Lower leg skin (tissue), 4 donors: ENCODE results near the gene GTSE1. TPM values are rescaled to one million over a fixed set of nuclear protein-coding genes. Genes with fewer than 3 reads are reported as not detected.

Experiments used
- DNase-seq, 2 donors: peaks; one replicate each; pipeline ENCODE4 v3.0.0-alpha.2; 2019; ENCODE audit warnings: low spot score in 2 of 2
- H3K4me3 ChIP-seq: fragments of 200-600 bp; sonication (generic); 2 replicates; pipeline ENCODE4 v1.5.1; 2017; ENCODE audit warnings: mild to moderate bottlenecking, low read depth; ENCODE audit not compliant: poor library complexity, severe bottlenecking
- POLR2A ChIP-seq, 2 donors: fragments of 450-650 bp; IDR thresholded peaks; one replicate each; pipeline ENCODE4 v1.6.1; 2016 to 2017; ENCODE audit warnings: antibody characterized with exemption in 2 of 2, mild to moderate bottlenecking in 1 of 2, moderate library complexity in 1 of 2
- WGBS, 2 donors: methylation state at CpG; one replicate each; pipeline ENCODE4 v1.1.5; 2018; 5-methylcytosine and 5-hydroxymethylcytosine counted together
- intact Hi-C: fragments of 100-400 bp; cut with DNase I; formaldehyde crosslinking; loops from one replicate; pipeline ENCODE4 v1.15.0; 2023; ENCODE audit warnings: low total_unique reads
- total RNA-seq, 4 donors: library from RNA; depleted of rRNA; stranded (reverse); fragments of >200 nt; gene quantifications; one replicate each; pipeline ENCODE4 v1.1.0, GENCODE V29; 2016
- TF ChIP-seq, protein P1 (sequence below), 3 donors: fragments of 450-650 bp; IDR thresholded peaks; one replicate each; pipeline ENCODE4 v1.5.1; 2016; ENCODE audit warnings: antibody characterized with exemption in 3 of 3, mild to moderate bottlenecking in 3 of 3, moderate library complexity in 2 of 3

GTSE1 gene
- total RNA-seq, 4 donors from 2014 or later, result 0.44 to 1.5 (median 0.91) TPM

DNA sequence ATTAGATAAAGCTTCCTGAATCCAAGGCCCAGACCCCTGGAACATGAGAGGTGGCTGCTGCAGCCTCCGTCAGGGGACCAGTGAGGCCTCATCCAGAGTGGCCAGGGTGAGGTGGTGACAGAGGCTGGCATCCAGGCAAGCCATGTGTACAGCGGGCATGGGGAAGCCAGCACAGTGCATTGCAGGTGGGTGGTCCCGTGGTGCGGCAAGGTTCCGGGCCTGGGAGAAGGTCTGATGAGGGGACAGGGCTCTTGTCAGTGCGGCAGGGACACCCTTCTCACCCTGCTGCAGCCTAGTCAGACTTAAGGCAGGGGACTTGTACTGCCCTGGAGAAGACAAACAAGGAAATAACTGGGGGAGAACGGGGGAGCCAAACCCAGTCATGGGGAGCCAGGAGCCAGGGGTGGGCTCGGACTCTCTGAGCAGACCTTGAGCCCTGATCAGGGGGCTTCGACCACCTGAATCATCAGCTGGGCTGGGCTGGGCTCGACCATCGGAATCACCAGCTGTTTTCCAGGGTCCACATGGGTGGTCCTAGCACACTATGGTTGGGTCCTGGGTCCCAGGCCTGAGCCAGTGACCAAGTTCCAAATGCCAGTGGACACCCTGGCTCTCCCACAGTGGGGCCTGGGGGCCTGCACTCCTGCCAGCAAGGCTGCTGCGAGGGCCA, 23.8 kb upstream of the GTSE1 start:
- intact Hi-C loops, result no loop called here
- peak in 1 of 2 donors; percentile 82 for DNase-seq
- H3K4me3 ChIP-seq, result no peak overlapping the region
- TF ChIP-seq, protein P1, sequence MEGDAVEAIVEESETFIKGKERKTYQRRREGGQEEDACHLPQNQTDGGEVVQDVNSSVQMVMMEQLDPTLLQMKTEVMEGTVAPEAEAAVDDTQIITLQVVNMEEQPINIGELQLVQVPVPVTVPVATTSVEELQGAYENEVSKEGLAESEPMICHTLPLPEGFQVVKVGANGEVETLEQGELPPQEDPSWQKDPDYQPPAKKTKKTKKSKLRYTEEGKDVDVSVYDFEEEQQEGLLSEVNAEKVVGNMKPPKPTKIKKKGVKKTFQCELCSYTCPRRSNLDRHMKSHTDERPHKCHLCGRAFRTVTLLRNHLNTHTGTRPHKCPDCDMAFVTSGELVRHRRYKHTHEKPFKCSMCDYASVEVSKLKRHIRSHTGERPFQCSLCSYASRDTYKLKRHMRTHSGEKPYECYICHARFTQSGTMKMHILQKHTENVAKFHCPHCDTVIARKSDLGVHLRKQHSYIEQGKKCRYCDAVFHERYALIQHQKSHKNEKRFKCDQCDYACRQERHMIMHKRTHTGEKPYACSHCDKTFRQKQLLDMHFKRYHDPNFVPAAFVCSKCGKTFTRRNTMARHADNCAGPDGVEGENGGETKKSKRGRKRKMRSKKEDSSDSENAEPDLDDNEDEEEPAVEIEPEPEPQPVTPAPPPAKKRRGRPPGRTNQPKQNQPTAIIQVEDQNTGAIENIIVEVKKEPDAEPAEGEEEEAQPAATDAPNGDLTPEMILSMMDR (IDR thresholded peaks at IDR 0.05), result no peak
- no peak for TF ChIP-seq POLR2A (IDR thresholded peaks at IDR 0.05)
- WGBS, 2 donors, result 94 to 99% methylated on average over 11 to 12 of the region's 12 CpGs

DNA sequence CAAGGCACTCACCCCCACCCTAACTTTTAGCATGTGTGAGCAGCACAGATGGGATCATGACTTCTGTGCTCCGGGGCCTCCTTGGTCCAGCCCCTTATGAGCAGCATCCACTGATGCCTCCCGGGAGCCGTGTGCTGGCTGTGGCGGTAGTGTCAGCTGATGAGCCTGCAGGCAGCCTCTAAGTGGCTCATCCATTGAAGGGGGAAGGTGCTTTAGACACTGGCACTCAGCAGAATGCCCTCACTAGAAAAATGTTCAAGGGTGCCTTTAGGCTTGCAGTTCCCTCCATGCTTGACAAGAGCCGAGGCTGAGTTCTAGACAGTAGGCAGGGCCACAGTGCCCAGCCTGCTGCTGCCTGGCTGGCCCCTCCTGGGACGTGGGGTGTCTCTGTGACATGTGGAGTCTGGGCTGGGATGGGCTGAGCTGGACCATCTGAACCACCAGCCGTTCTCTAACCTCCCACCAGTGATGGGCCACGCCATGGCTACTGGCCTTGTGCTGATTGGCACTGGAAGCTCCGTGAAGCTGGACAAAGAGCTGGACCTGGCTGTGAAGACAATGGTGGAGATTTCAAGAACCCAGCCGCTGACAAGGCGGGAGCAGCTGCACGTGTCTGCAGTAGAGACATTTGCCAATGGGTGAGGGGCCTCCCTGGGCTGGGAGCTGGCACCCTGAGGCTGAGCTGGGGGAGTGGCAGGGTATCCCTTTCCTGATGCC, 23.1 kb upstream of the GTSE1 start:
- TF ChIP-seq POLR2A (IDR thresholded peaks at IDR 0.05), result no peak
- TF ChIP-seq, protein P1 (IDR thresholded peaks at IDR 0.05), result no peak
- 83 to 90% methylated on average over 8 to 12 of the region's 12 CpGs for WGBS, 2 donors
- DNase-seq, result peak in 1 of 2 donors; percentile 82
- no peak overlapping the region for H3K4me3 ChIP-seq
- intact Hi-C loops, result no loop called here

DNA sequence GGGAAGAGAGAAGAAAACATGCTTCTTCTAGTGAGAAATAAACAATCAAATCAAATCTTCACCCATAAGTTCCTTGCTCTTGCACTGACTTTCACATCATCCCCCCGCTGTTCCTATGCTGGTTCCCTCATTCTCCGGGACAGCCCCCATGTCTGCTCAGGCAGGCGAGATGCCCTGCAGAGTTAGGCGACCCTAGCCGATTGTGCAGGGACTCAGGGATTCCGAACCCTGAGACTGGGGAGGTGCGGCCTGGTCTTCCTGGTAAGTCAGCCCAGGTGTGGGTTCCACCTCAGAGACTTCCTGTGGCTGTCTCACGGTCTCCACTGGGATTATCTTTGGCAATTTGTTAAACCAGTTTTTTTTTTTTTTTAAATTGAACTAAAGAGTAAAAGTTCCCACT, 22.3 kb upstream of the GTSE1 start:
- no peak for DNase-seq
- 94% methylated on average over 8 of the region's 8 CpGs for WGBS, 2 donors
- TF ChIP-seq, protein P1 (IDR thresholded peaks at IDR 0.05), result no peak
- no peak for TF ChIP-seq POLR2A (IDR thresholded peaks at IDR 0.05)
- no peak overlapping the region for H3K4me3 ChIP-seq
- intact Hi-C loops, result no loop called here

DNA sequence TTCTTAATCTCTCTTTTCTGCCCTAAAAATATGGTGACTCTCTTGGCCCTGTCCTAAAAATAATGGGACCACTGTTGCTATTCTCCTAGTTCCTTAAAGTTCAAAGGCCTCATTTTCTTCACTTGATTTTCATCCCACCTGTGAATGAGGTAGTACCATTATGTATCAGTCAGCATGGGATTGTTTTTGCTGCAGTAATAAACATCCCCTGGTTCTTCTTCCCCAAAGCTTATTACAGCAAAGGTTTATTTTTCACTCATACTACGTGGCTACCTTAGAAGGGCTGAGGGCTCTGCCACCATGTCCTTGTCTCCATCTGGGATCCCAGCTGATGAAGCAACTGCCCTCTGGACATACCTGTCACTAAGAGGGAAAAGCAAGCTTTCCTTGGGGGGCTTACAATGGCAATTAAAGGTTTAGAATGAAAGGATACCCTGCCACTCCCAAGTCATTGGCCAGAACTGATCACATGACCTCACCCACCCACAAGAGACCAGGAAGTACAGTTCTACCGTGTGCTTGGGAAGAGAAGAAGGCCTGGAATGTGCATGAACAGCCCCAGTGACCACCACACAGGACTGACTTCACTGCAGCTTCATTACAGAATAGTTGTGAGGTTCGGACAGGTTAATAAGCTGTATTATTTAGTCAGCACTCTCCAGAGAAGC, 21.1 kb upstream of the GTSE1 start:
- no peak for TF ChIP-seq POLR2A (IDR thresholded peaks at IDR 0.05)
- TF ChIP-seq, protein P1 (IDR thresholded peaks at IDR 0.05), result no peak
- H3K4me3 ChIP-seq, result no peak overlapping the region
- no peak for DNase-seq
- 76 to 78% methylated on average over 3 of the region's 3 CpGs for WGBS, 2 donors
- intact Hi-C loops, result no loop called here

DNA sequence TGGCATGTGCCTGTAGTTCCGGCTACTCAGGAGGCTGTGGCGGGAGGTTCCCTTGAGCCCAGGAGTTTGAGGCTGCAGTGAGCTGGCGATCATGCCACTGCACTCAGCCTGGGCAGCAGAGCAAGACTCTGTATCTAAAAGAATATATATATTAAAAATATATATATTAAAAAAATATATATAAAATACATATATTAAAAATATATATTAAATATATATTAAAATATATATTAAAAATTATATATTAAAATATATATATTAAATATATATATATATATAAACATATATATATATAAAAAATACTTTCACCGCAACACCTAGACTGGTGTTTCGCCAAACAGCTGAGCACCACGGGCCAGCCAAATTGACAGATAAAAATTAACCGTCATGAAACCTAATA, 20.1 kb upstream of the GTSE1 start:
- no peak for TF ChIP-seq POLR2A (IDR thresholded peaks at IDR 0.05)
- TF ChIP-seq, protein P1 (IDR thresholded peaks at IDR 0.05), result no peak
- WGBS, 2 donors, result 94 to 98% methylated on average over 7 of the region's 7 CpGs
- no peak overlapping the region for H3K4me3 ChIP-seq
- no peak for DNase-seq
- intact Hi-C loops, result no loop called here
